Liver (tissue), 9 donors: ENCODE data around the gene PLCXD3. TPM values are rescaled to one million over a fixed set of nuclear protein-coding genes. Genes with fewer than 3 reads are reported as not detected.

Source experiments
- DNase-seq: peaks from one replicate; pipeline ENCODE4 v3.0.0-alpha.2; 2017; ENCODE audit warnings: low spot score
- H3K27ac ChIP-seq, 2 donors: one replicate each; pipeline ENCODE4 v1.7.0; 2013; ENCODE audit warnings: inconsistent platforms in 2 of 2, low read length in 2 of 2, control low read depth in 1 of 2, low read depth in 1 of 2, mild to moderate bottlenecking in 1 of 2
- H3K27me3 ChIP-seq, 4 donors: one replicate each; pipeline versions ENCODE4 v1.6.1 to v1.7.0; 2013; ENCODE audit warnings: low read length in 3 of 4, inconsistent platforms in 1 of 4, mild to moderate bottlenecking in 1 of 4, moderate library complexity in 1 of 4; ENCODE audit not compliant: control insufficient read depth in 4 of 4, insufficient read depth in 4 of 4
- H3K36me3 ChIP-seq, 4 donors: one replicate each; pipeline versions ENCODE4 v1.6.1 to v1.7.0; 2013; ENCODE audit warnings: low read length in 3 of 4, mild to moderate bottlenecking in 3 of 4, low read depth in 1 of 4, moderate library complexity in 1 of 4; ENCODE audit not compliant: control insufficient read depth in 4 of 4, insufficient read depth in 3 of 4
- H3K4me1 ChIP-seq, 4 donors: one replicate each; pipeline versions ENCODE4 v1.6.1 to v1.7.0; 2013; ENCODE audit warnings: low read length in 3 of 4, mild to moderate bottlenecking in 3 of 4, moderate library complexity in 1 of 4; ENCODE audit not compliant: control insufficient read depth in 4 of 4, insufficient read depth in 4 of 4
- H3K4me3 ChIP-seq, 3 donors: one replicate each; pipeline versions ENCODE4 v1.6.1 to v1.7.0; 2013; ENCODE audit warnings: low read length in 3 of 3, control low read depth in 1 of 3, low read depth in 1 of 3, mild to moderate bottlenecking in 1 of 3
- H3K9ac ChIP-seq, 2 donors: one replicate each; pipeline ENCODE4 v1.7.0; 2013; ENCODE audit warnings: low read length in 2 of 2, mild to moderate bottlenecking in 2 of 2, moderate library complexity in 2 of 2, control low read depth in 1 of 2, low read depth in 1 of 2
- H3K9me3 ChIP-seq, 4 donors: one replicate each; pipeline versions ENCODE4 v1.6.1 to v1.7.0; 2013; ENCODE audit warnings: low read length in 3 of 4; ENCODE audit not compliant: control insufficient read depth in 4 of 4
- ATF3 ChIP-seq: IDR thresholded peaks from 2 replicates; pipeline ENCODE4 v1.6.1; 2016; ENCODE audit warnings: antibody characterized with exemption
- CTCF ChIP-seq: fragments of 150-350 bp; IDR thresholded peaks from 2 replicates; pipeline ENCODE4 v1.5.1; 2017; ENCODE audit warnings: improper control_type of control experiment, low read depth, low read length; ENCODE audit not compliant: missing input control
- EGR1 ChIP-seq, 2 donors: IDR thresholded peaks; 2 replicates each; pipeline ENCODE4 v1.6.1; 2016 to 2018; ENCODE audit warnings: antibody characterized with exemption in 2 of 2, low read depth in 2 of 2
- FOXA1 ChIP-seq: IDR thresholded peaks from 2 replicates; pipeline ENCODE4 v1.6.1; 2016; ENCODE audit warnings: antibody characterized with exemption
- FOXA2 ChIP-seq: IDR thresholded peaks from 2 replicates; pipeline ENCODE4 v1.6.1; 2016; ENCODE audit warnings: antibody characterized with exemption
- GABPA ChIP-seq, 2 donors: IDR thresholded peaks in 1 of 2; conservative IDR thresholded peaks in 1 of 2; 2 replicates each; pipeline ENCODE4 v1.6.1; 2016; ENCODE audit warnings: antibody characterized with exemption in 2 of 2, mild to moderate bottlenecking in 1 of 2, moderate library complexity in 1 of 2
- HNF4G ChIP-seq: IDR thresholded peaks from 2 replicates; pipeline ENCODE4 v1.6.1; 2016; ENCODE audit warnings: antibody characterized with exemption
- JUND ChIP-seq, 2 donors: IDR thresholded peaks; 2 replicates each; pipeline ENCODE4 v1.6.1; 2016; ENCODE audit warnings: antibody characterized with exemption in 2 of 2
- MAX ChIP-seq: IDR thresholded peaks from 2 replicates; pipeline ENCODE4 v1.6.1; 2016; ENCODE audit warnings: antibody characterized with exemption
- NR2F2 ChIP-seq: IDR thresholded peaks from 2 replicates; pipeline ENCODE4 v1.6.1; 2016; ENCODE audit warnings: antibody characterized with exemption
- RAD21 ChIP-seq, 2 donors: IDR thresholded peaks; 2 replicates each; pipeline ENCODE4 v1.6.1; 2016; ENCODE audit warnings: antibody characterized with exemption in 2 of 2, mild to moderate bottlenecking in 2 of 2
- REST ChIP-seq: IDR thresholded peaks from 2 replicates; pipeline ENCODE4 v1.6.1; 2016; ENCODE audit warnings: antibody characterized with exemption, mild to moderate bottlenecking
- RXRA ChIP-seq, 2 donors: IDR thresholded peaks; 2 replicates each; pipeline ENCODE4 v1.6.1; 2017 to 2018; ENCODE audit warnings: antibody characterized with exemption in 2 of 2, mild to moderate bottlenecking in 1 of 2
- SP1 ChIP-seq: IDR thresholded peaks from 2 replicates; pipeline ENCODE4 v1.6.1; 2018; ENCODE audit warnings: antibody characterized with exemption, mild to moderate bottlenecking
- TAF1 ChIP-seq: conservative IDR thresholded peaks from 2 replicates; pipeline ENCODE4 v1.6.1; 2016; ENCODE audit warnings: antibody characterized with exemption, mild to moderate bottlenecking
- YY1 ChIP-seq: IDR thresholded peaks from 2 replicates; pipeline ENCODE4 v1.6.1; 2016; ENCODE audit warnings: antibody characterized with exemption, mild to moderate bottlenecking
- ZBTB33 ChIP-seq: IDR thresholded peaks from 2 replicates; pipeline ENCODE4 v1.6.1; 2016; ENCODE audit warnings: antibody characterized with exemption
- WGBS: extraction: QIAGEN DNeasy Blood & Tissue Kit; methylation state at CpG from one replicate; pipeline ENCODE4 v1.1.7; 2013; 5-methylcytosine and 5-hydroxymethylcytosine counted together
- polyA plus RNA-seq, 2 donors: library from polyadenylated mRNA; stranded (reverse) in 1 of 2; unstranded in 1 of 2; fragments of 200-250 nt in 1 of 2; fragments of >200 nt in 1 of 2; fragmentation: Nextera tagmentation in 1 of 2; extraction: Ambion mirVana in 1 of 2; gene quantifications; one replicate each; pipeline versions ENCODE4 v1.2.1 to v1.2.3, GENCODE V29; 2013 to 2015
- total RNA-seq, 2 donors: library from RNA; depleted of rRNA; stranded (reverse); fragments of >200 nt; gene quantifications; one replicate each; pipeline ENCODE4 v1.2.3, GENCODE V29; 2014
- donor health status: healthy.
- donor health status: healthy.
- donor health status: healthy.
- donor health status: healthy.
- donor health status: healthy.

Gene PLCXD3
- total and polyA plus RNA-seq, 4 donors = 0.05 to 2.4 (median 0.58) TPM

- Histone ChIP-seq H3K27ac (no peak overlapping the region), H3K36me3 (no peaks in the 10 kb centered on the region)
- 61% methylated on average over 1 of the region's 1 CpG for WGBS
Measured at GRCh38 chr5:41312478-41313060, 197.8 kb downstream of the PLCXD3 start.

GRCh38 chr5:41312066-41312465 is 198.3 kb downstream of the PLCXD3 start:
- DNase-seq = no peak
- 79% methylated on average over 5 of the region's 5 CpGs for WGBS
- no peaks in the 10 kb centered on the region for H3K36me3 ChIP-seq
- TF ChIP-seq YY1 (no peak), MAX (no peak), ATF3 (no peak), JUND (IDR thresholded peaks at IDR 0.05) (no peak), REST (no peak), ZBTB33 (no peak), RAD21 (IDR thresholded peaks at IDR 0.05) (no peak), FOXA2 (no peak)

More at GRCh38 chr5:41312478-41313060, 197.8 kb downstream of the PLCXD3 start:
- no peaks in the 10 kb centered on the region for H3K4me1 ChIP-seq
- no peak for TF ChIP-seq MAX
- no peak for TF ChIP-seq NR2F2
- no peak for TF ChIP-seq HNF4G
- TF ChIP-seq ZBTB33 = no peak
- TF ChIP-seq RXRA (IDR thresholded peaks at IDR 0.05) = no peak
- no peak for TF ChIP-seq RAD21 (IDR thresholded peaks at IDR 0.05)
- TF ChIP-seq SP1 = no peak
- TF ChIP-seq YY1 = no peak
- TF ChIP-seq EGR1 (IDR thresholded peaks at IDR 0.05; ENCODE audit: low read depth in 2 of 2) = no peak
- no peak for TF ChIP-seq FOXA1
- TF ChIP-seq GABPA (IDR thresholded peaks at IDR 0.05 in 1 of 2, conservative IDR thresholded peaks at IDR 0.05 in 1 of 2) = no peak
- TF ChIP-seq CTCF = no peak
- TF ChIP-seq ATF3 = no peak
- no peak for TF ChIP-seq TAF1
- TF ChIP-seq FOXA2 = no peak
- no peak overlapping the region for H3K9ac ChIP-seq
- H3K4me3 ChIP-seq = no peak overlapping the region
- no peaks in the 10 kb centered on the region for H3K27me3 ChIP-seq
- no peak for DNase-seq
- no peaks in the 10 kb centered on the region for H3K9me3 ChIP-seq

More at GRCh38 chr5:41312066-41312465, 198.3 kb downstream of the PLCXD3 start:
- Histone ChIP-seq H3K4me3 (no peak overlapping the region), H3K9ac (no peak overlapping the region), H3K9me3 (no peaks in the 10 kb centered on the region), H3K4me1 (no peaks in the 10 kb centered on the region), H3K27ac (no peak overlapping the region), H3K27me3 (no peaks in the 10 kb centered on the region)
